ENCODE results near the gene NTSR1.
A peak's percentile ranks its signal among the peaks of the same experiment; 100 is the strongest.

NTSR1 gene

DNA sequence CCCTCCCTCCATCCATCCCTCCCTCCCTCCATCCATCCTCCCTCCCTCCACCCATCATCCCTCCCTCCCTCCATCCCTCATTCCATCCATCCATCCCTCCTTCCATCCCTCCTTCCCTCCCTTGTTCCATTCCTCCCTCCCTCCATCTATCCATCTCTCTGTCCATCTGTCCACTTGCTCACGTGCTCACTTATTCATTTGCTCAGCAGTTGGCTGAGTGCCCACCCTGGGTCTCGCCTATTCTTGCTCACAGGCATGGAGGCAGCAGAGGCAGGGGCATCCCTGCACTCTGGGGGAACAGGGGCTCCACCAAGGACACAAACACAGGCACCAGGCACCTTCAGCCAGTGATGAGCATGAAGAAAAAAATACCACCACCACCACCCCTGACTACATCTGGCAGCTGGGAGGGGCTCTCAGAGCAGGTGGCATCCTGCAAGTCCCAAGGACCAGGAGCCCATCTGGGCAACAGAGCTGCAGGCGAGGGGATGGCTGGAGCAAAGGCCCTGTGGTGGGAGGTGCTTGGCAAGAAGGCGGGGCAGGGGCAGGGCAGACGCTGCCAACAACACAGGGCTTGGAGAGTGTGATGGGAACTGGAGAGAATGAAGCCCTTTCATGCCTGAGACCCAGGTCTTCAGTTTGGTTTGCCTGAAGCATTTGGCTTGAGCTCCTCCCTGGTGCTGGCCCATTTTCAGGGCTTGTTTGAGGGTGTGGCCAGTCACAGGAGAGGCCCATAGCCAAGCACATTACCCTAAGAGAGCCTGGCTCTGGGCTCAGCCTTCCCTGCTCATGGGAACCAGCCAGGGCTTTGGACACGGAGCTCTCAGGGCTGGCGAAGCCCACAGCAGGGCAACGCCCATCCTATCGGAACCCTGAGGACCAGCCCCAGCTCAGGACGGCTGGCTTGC is 47.4 kb downstream of the NTSR1 start:
- no peak for DNase-seq (ENCODE audit: low spot score)

DNA sequence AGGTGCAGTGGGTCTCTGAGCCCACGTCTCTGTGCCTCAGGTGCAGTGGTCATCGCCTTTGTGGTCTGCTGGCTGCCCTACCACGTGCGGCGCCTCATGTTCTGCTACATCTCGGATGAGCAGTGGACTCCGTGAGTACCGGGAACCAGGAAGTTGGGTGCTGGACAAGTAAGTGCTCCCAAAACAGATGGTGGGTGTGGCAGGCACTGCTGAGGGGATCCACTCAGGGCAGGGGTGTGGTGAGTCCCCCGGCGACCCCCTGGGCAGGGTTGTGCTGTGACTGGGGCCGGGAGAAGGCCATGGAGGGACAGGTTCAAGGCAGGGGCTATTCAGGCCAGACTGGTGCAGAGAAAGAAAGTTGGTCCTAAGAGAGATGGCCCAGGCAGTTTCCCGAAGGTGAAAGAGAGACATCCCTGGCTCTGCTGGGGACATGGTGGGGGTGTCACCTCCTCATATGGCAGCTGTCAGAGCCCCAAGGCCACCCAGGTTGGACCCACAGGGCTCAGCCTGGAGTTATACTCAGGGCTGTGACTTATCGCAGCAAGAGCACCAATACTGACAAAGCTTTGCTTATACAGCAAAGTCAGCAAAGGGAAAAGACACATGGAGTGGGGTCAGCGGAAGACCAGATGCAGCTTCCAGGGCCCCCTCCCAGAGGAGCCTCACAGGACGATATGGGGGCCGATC is 49.7 kb downstream of the NTSR1 start:
- DNase-seq (ENCODE audit: low spot score): no peak

DNA sequence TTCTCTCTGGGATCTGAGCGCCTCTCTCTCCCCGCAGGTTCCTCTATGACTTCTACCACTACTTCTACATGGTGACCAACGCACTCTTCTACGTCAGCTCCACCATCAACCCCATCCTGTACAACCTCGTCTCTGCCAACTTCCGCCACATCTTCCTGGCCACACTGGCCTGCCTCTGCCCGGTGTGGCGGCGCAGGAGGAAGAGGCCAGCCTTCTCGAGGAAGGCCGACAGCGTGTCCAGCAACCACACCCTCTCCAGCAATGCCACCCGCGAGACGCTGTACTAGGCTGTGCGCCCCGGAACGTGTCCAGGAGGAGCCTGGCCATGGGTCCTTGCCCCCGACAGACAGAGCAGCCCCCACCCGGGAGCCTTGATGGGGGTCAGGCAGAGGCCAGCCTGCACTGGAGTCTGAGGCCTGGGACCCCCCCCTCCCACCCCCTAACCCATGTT is 51.4 kb downstream of the NTSR1 start:
- no peak for DNase-seq (ENCODE audit: low spot score)

DNA sequence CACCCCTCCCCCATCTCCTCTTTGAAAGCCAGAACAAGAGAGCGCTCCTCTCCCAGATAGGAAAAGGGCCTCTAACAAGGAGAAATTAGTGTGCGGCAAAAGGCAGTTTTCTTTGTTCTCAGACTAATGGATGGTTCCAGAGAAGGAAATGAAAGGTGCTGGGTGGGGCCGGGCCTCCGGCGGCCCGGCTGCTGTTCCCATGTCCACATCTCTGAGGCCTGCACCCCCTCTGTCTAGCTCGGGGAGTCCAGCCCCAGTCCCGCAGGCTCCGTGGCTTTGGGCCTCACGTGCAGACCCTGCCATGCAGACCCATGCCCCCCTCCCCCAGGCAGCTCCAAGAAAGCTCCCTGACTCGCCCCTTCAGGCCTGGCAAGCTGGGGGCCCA is 51.8 kb downstream of the NTSR1 start:
- no peak for DNase-seq (ENCODE audit: low spot score)

DNA sequence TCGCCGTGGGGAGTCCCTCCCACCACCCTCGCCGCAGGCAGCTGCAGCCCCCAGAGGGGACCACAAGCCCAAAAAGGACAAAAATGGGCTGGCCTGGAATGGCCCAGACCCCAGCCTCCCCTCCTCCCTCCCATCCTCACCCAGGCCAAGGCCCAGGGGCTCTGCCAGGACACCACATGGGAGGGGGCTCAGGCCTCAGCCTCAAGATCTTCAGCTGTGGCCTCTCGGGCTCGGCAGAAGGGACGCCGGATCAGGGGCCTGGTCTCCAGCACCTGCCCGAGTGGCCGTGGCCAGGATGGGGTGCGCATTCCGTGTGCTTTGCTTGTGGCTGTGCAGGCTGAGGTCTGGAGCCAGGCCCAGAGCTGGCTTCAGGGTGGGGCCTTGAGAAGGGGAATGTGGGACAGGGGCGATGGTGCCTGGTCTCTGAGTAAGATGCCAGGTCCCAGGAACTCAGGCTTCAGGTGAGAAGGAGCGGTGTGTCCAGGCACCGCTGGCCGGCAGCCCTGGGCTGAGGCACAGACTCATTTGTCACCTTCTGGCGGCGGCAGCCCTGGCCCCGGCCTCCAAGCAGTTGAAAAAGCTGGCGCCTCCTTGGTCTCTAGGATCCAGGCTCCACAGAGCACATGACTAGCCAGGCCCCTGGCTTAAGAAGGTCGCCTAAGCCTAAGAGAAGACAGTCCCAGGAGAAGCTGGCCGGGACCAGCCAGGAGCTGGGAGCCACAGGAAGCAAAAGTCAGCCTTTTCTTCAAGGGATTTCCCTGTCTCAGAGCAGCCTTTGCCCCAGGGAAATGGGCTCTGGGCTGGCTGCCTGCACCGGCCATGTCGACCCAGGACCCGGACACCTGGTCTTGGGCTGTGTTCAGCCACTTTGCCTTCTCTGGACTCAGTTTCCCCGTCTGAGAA is 52.5 kb downstream of the NTSR1 start:
- DNase-seq (ENCODE audit: low spot score): no peak

DNA sequence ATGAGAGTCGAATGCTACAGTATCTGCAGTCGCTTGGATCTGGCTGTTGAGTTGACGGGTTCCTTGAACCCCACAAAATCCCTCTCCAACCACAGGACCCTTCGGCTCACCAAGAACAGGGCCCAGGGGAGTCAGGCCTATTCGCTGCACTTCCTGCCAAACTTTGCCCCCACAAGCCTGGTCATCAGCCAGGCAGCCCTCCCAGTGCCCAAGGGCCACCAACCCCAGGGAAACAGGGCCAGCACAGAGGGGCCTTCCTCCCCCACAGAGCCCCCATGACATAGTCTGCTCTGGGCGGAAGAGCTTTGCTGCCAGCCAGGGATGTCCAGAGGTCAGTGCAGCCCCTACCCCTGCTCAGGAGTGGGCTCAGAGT is 53.1 kb downstream of the NTSR1 start:
- no peak for DNase-seq (ENCODE audit: low spot score)

DNA sequence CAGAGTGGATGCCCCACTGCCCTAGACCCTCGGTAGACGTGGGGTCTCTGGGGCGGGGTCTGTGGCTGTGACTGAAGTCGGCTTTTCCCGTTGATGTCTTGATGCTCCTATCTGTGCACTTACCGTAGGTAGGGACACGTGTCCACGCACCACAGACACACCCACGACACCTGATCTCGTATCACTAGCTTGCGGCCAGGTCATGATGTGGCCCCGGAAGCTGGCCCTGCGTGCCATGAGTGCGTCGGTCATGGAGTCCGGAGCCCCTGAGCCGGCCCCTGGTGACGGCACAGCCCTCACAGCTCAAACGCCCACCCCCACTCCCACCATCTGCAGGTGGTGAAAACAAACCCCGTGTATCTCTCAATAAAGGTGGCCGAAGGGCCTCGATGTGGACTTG is 53.7 kb downstream of the NTSR1 start:
- DNase-seq (ENCODE audit: low spot score): no peak

DNA sequence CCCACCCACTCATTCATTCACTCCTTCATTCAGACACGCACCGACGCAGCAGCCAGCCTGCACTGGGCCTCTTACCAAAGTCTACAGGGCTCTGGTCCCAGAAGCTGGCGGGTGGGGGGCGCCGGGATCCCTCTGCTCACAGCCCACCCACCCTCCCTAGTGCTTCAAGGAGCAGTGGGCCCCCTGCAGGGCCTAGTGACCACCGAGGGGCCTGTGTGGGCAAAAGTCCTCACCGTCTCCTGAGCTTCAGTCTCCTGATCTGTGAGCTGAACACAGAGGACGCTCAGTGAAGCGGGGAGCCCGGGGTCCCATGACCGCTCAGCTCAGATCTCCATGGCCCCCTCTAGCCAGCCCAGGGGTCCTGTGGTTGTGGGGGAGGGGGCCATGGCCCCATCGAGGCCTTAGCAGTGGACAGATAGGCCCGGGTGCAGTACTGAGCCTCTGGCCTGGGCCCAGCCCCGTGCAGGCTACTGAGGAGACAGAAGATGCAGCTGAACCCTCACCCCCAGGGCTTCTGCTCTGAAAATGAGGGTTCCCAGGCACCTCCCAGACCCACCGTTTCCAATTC is 54.2 kb downstream of the NTSR1 start:
- no peak for DNase-seq (ENCODE audit: low spot score)

DNA sequence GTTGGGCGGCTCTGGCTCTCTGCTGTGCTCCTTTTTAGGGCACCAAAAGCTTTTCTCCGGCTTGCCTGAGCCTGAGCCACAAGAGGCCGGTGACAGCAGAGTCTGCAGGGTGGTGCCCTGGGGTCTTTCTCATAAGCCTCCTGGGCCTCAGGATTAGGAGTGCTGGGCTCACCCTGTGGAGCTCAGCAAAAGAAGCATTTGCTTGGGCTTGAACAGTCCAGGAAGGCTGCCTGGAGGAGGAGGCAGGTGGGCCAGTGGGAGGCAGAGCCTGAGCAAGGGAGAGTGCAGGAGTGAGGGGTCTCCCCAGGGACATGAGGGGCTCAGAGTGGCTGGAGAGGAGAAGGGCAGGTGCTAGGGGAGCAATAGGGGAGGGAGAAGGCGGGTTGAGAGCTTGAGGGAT is 54.8 kb downstream of the NTSR1 start:
- DNase-seq (ENCODE audit: low spot score): no peak

DNA sequence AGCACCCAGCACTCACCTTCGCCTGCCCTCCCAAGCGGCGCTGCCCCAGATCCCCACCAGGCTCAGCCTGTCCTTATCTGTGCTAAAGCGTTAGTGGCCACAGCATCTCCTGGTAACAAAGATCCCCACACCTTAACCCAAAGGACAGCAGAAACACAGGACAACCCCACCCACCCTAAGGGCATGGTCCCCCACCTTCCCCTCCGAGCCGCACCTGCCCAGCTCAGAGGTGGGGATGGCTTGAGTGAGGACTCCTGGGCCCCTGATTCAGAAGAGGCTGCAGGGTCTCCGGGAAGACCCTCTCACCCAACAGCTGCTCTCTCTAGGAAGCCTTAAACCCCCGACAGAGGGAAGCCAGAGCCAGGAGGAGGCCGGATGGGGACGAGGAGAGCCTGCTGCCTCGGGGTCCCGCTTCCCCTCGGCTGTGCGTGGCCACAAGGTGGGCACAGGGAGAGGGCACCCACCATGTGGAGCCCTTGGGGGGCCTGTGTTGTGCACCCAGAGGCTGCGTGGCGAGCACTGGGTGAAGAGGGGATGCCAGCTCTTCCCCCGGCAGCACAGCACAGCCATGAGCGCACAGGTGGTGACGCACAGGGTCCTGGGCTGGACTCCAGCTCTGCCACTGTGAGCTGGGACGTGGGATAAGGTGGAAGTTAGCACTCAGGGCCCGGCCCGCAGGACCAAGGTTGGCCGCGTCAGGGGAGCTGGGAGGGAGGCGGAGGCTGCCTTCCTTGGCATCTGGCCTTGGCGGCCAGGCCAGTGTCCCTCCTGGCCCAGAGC is 55.7 kb downstream of the NTSR1 start:
- DNase-seq (ENCODE audit: low spot score): no peak

DNA sequence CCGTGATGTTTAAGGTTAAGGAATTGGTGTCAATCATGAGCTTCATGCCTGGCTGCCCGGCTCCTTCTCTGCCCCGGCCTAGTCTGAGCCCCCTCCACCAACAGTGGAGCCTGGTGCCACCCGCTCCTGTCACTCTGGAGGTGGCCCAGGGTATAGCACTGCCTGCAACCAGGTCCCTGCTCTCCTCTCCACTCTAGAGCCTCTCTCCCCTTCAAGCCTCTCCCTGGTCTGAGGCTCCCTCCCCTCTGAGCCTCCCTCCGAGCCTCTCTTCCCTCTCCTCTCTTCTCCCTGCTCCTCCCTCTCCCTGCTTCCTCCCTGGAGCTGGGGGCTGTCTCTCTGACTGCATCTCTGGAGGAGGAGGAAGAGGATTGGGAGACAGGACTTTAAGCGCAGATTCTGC is 56.4 kb downstream of the NTSR1 start:
- DNase-seq (ENCODE audit: low spot score): no peak

DNA sequence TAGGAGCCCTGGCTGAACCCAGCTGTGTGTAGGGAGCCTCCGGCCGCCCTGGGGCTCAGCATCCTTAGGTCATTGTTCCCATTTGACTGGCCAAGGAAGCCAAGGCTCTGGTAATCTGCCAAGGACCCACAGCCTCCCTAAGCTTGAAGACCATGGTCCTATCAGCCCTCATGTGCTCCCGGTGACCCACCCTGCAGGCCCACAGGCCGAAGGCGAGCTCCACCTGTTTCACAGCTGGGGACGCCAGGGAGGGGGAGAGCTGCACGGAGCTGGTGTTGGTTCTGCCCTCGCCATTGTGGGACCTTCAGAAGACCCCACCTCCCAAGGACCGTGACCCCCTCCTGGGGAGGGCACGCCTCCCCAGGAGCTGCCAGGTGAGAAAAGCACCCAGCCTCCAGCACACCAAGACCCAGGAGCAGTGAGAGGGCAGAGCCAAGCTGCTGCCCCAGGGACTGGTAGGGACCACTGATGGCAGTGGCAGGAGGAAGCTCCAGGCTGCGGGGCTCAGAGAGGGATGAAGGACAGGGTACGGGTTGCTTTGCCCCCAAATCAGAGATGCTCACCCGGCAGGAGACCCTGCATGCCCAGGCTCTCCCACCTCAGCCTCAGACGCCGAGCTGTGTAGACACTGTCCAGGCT is 56.9 kb downstream of the NTSR1 start:
- DNase-seq (ENCODE audit: low spot score): no peak

DNA sequence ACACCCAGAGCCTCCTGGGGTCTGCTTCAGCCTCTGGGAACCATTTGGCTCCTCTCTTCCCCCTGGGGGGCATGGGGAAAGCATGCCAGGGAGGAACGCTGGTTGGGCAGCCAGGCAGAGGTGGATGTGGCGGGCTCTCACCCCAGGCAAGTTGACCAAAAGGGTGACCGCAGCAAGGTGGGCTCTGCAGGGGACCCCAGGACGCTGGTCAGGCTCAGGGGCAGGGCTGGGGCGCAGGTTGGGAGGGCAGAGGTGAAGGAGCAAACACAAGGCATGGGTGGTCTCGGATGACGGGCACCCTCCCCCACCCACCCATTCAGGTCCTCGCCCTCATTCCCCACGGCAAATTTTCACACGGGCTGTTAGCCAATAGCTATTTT is 57.4 kb downstream of the NTSR1 start:
- DNase-seq (ENCODE audit: low spot score): no peak

DNA sequence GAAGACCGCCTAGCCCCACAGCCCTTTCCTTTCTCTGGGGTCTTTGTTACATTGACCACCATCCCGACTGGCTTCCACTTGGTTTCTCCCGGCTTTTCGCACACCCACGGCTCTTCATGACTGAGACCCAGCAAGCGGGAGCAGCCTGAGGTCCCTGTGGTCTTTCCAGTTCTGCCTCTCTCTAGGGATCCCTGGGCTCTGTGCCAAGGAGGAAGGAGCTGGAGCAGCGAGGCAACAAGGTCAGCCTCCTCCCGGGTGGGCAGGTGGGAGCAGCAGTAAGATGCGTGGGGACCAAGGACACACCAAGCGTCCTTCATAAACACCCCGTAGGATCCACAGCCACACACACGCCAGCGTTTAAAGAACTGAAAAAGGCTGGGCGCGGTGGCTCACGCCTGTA is 58.1 kb downstream of the NTSR1 start:
- peak; percentile 28 for DNase-seq (ENCODE audit: low spot score)

DNA sequence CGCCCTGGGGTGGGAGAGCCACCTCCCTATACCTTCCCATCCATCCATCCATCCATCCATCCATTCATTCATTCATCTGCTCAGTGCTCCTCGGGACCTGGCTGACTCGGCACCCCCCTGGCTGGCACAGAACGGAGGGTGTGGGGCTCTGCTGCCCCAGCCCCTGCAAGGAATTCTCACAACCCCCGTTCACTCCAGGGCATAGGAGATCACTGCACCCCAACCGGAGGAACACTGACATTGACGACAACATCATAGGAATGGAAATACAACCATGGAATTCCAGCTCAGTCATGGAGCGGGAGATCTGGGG is 59.6 kb downstream of the NTSR1 start:
- no peak for DNase-seq (ENCODE audit: low spot score)

DNA sequence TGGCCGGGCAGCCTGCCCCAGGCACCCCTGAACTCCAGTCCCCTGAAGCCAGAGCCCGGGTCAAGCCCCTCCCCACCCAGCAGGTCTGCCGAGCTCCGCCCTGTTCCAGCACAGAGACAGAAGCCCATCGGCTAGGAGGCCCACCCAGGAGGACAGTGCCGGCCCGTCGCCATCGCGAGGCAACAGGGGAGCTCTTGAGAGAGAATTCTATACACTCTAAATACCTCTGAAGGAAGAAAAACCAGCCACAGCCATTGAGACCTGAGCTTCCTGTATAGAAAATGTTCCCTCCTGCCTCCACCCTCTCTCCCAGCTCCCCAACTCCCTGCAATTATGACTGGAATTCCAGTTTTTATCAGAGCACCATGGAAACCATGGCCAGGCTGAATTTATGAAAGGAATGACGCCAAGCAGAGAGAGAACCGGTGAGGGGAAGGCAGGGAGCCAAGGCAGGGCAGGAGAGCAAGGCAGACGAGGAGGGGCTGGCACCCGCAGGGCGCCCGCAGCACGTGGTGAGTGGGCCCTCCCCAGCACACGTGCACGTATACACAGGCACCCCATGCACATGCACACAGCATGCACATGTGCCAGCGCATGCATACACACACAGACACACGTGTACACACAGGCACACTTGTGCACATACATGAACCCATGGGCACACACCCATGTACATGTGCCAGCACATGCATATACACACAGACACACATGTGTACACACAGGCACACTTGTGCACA is 60.1 kb downstream of the NTSR1 start:
- no peak for DNase-seq (ENCODE audit: low spot score)

DNA sequence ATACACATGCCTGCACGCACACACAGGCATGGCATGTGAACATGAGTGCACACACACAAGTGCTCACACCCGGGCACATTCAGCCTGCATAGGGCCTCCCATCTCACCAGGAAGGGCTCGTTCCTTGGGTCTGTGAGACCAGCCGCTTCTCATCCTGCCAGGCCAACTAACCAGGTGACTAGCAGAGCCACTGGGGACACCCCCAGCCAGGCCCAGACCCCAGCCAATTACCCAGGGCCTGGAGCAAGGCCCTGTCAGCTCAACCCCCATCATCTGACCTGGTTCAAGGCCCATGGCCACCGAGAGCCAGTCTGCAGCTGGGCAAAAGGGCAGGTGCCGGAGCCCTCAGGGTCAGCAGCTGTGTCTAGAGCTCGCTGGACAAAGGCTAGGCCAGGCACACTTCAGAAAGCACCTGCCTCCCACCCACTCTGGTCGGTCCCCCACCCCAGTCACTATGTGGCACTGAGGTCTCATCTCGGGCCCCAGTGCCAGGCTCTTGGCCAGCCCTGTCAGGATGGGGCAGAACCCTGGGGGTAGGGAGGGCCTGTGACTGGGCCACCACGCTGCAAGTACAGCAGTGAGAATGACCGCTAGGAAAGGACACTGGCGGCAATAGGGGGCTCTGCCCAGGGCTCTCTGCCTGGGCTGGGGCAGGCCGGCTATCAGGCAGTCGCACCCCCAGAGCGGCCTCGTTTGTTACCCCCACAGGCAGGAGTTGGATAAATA is 60.9 kb downstream of the NTSR1 start:
- no peak for DNase-seq (ENCODE audit: low spot score)

DNA sequence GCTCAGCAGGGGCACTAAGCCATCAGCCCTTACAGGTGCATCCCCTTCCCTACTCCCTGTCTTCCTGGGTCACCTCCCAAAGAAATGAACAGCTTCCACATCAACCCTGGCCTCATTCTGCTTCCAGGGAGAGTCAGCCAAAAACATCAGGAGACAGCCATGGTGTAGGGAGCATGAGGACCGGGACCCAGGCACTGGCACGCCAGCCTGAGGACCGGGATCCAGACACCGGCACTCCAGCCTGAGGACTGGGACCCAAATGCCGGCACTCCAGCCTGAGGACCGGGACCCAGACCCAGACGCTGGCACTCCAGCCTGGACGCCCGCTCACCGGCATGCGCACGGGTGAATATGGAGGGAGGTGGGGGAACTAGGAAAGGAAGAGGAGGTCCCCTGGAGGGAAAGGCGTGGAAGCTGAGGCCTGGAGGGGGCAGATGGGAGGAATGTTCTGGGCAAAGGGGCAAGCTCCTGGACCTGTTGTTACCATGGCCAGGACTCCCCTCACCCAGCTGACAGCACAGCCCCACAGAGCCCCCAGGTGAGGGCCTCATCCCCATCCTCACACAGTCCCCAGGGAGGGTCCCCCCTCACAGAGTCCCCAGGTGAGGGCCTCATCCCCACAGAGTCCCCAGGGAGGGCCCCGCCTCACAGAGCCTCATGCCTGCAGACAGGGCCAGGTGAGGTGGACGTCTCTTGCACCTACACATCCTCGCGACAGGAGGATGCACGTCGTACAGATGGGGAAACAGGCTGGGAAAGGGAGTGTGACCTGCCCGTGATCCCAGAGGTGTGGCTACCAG is 61.7 kb downstream of the NTSR1 start:
- no peak for DNase-seq (ENCODE audit: low spot score)

DNA sequence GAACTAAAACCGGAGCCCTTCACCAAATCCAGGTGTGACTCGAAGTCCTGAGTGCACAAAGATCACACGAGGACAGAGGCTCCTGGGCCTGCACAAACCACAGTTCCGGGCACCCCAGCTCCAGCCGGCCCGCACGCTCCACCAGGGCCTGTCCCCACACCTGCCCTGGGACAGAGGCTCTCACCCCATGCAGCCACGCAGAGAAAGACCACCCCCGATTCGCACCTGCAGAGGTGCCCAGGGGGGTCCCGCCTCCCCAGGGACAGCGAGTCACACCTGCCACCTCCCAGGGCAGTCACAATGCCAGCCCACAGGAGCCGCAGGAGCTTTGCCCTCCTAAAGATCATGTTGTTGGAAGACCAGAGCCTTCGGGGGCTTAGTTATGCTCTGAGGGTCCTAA is 62.3 kb downstream of the NTSR1 start:
- no peak for DNase-seq (ENCODE audit: low spot score)
